HCT116 (cell line): ENCODE results near the gene ZNF804B. TPM values are rescaled to one million over a fixed set of nuclear protein-coding genes. Genes with fewer than 3 reads are reported as not detected.

Experiments used
- ATAC-seq: fragments of 200-7000 bp; cut with Tn5 transposase; 2 replicates; pipeline ENCODE4 v1.9.1; 2020; ENCODE audit warnings: mild to moderate bottlenecking, moderate library complexity
- BruUV-seq: library from RNA; stranded (reverse); fragments of 400-500 nt; replicated peaks from 2 replicates; lab custom pipeline; 2021; lab: Mats Ljungman, UMichigan
- CTCF ChIA-PET: fragments of 300-600 bp; sonication (Branson Sonifier 250); formaldehyde crosslinking; loops from one replicate; lab custom pipeline; 2021; ENCODE audit warnings: antibody characterized with exemption; lab: Charles Lee
- POLR2A ChIA-PET: fragments of 300-600, 350-600 bp; sonication (Branson Sonifier 250); formaldehyde crosslinking; loops from one replicate; lab custom pipeline; 2021; ENCODE audit warnings: antibody characterized with exemption; lab: Charles Lee
- RAD21 ChIA-PET, 2 experiments: fragments of 300-600 bp; sonication (Branson Sonifier 250); formaldehyde crosslinking; loops; one replicate each; lab custom pipeline; 2023; ENCODE audit warnings: low total read pairs in 2 of 2; ENCODE audit not compliant: uncharacterized antibody in 2 of 2, unreplicated experiment in 2 of 2, low non-redundant PET in 1 of 2; lab: Charles Lee
- DNase-seq: peaks from one replicate; pipeline ENCODE4 v3.0.0-alpha.2; 2010; ENCODE audit warnings: low read depth, low spot score
- H2AFZ ChIP-seq: fragments of 200-600 bp; shearing (Covaris generic), sonication (generic); 2 replicates; pipeline ENCODE4 v1.6.1; 2017; ENCODE audit warnings: low read depth, mixed run types, mixed read lengths, antibody characterized with exemption, low read length; ENCODE audit not compliant: poor library complexity, severe bottlenecking
- H3K27ac ChIP-seq: 2 replicates; pipeline ENCODE4 v1.5.1; 2012; ENCODE audit warnings: low read depth, low read length
- H3K27me3 ChIP-seq: fragments of 200-600 bp; sonication (generic); 2 replicates; pipeline ENCODE4 v1.6.1; 2016; ENCODE audit warnings: mixed run types, low read length, mixed read lengths; ENCODE audit not compliant: insufficient read depth
- H3K36me3 ChIP-seq, 2 experiments: fragments of 200-500 bp in 1 of 2; fragments of 200-600 bp in 1 of 2; sonication (Bioruptor generic) in 1 of 2; sonication (generic) in 1 of 2; 2 replicates each; pipeline versions ENCODE4 v1.5.1 to v1.6.1; 2014 to 2016; ENCODE audit warnings: low read length in 2 of 2, inconsistent platforms in 1 of 2, mixed read lengths in 1 of 2, mixed run types in 1 of 2; ENCODE audit not compliant: insufficient read depth in 2 of 2, control insufficient read depth in 1 of 2
- H3K4me1 ChIP-seq, 2 experiments: fragments of 200-600 bp in 1 of 2; sonication (generic) in 1 of 2; 2 replicates each; pipeline versions ENCODE4 v1.5.1 to v1.6.1; 2012 to 2017; ENCODE audit warnings: low read length in 2 of 2, inconsistent platforms in 1 of 2, mild to moderate bottlenecking in 1 of 2, mixed read lengths in 1 of 2, mixed run types in 1 of 2, moderate library complexity in 1 of 2; ENCODE audit not compliant: insufficient read depth in 2 of 2, control insufficient read depth in 1 of 2
- H3K4me2 ChIP-seq: fragments of 200-600 bp; sonication (generic); 2 replicates; pipeline ENCODE4 v1.6.1; 2017; ENCODE audit warnings: mixed run types, low read length, mixed read lengths
- H3K4me3 ChIP-seq, 2 experiments: fragments of 200-600 bp in 1 of 2; sonication (generic) in 1 of 2; replicated peaks in 1 of 2; 2 replicates each; pipeline ENCODE4 v1.5.1; 2011 to 2016; ENCODE audit warnings: low read length in 2 of 2, control low read depth in 1 of 2, low read depth in 1 of 2, mild to moderate bottlenecking in 1 of 2, mixed read lengths in 1 of 2, mixed run types in 1 of 2
- H3K79me2 ChIP-seq: fragments of 200-600 bp; sonication (generic); 2 replicates; pipeline ENCODE4 v1.6.1; 2017; ENCODE audit warnings: mild to moderate bottlenecking, mixed run types, low read length, moderate library complexity, mixed read lengths; ENCODE audit not compliant: insufficient read depth
- H3K9ac ChIP-seq: fragments of 200-600 bp; sonication (generic); 2 replicates; pipeline ENCODE4 v1.6.1; 2016; ENCODE audit warnings: low read length, mixed read lengths
- H3K9me2 ChIP-seq: fragments of 200-600 bp; sonication (generic), shearing (Covaris generic); 2 replicates; pipeline ENCODE4 v1.6.1; 2017; ENCODE audit warnings: mixed run types, mild to moderate bottlenecking, moderate library complexity; ENCODE audit not compliant: insufficient read depth
- H3K9me3 ChIP-seq, 2 experiments: fragments of 200-500 bp in 1 of 2; fragments of 200-600 bp in 1 of 2; sonication (Bioruptor generic) in 1 of 2; sonication (generic) in 1 of 2; 2 replicates each; pipeline ENCODE4 v1.6.1; 2014 to 2017; ENCODE audit warnings: low read length in 2 of 2, mixed read lengths in 2 of 2, inconsistent platforms in 1 of 2, low read depth in 1 of 2, mild to moderate bottlenecking in 1 of 2, mixed run types in 1 of 2, moderate library complexity in 1 of 2; ENCODE audit not compliant: control insufficient read depth in 1 of 2, insufficient read depth in 1 of 2
- H4K20me1 ChIP-seq: fragments of 200-600 bp; sonication (generic), shearing (Covaris generic); 2 replicates; pipeline ENCODE4 v1.6.1; 2017; ENCODE audit warnings: mixed run types, mild to moderate bottlenecking, moderate library complexity; ENCODE audit not compliant: insufficient read depth
- CBX3 ChIP-seq: IDR thresholded peaks from 2 replicates; pipeline ENCODE4 v1.6.1; 2012; ENCODE audit warnings: low read depth
- CEBPB ChIP-seq: IDR thresholded peaks from 2 replicates; pipeline ENCODE4 v1.6.1; 2012; ENCODE audit warnings: low read depth
- ELF1 ChIP-seq: IDR thresholded peaks from 2 replicates; pipeline ENCODE4 v1.6.1; 2012; ENCODE audit warnings: low read depth, borderline replicate concordance
- EZH2phosphoT487 ChIP-seq: fragments of 200-600 bp; IDR thresholded peaks from 2 replicates; pipeline ENCODE4 v1.6.1; 2018; ENCODE audit warnings: antibody characterized with exemption, borderline replicate concordance
- JUND ChIP-seq: IDR thresholded peaks from 2 replicates; pipeline ENCODE4 v1.6.1; 2012
- POLR2A ChIP-seq: IDR thresholded peaks from 2 replicates; pipeline ENCODE4 v1.7.0; 2011; ENCODE audit warnings: borderline replicate concordance; ENCODE audit not compliant: insufficient read depth, insufficient read length; ENCODE audit errors: extremely low read depth
- RAD21 ChIP-seq: IDR thresholded peaks from 2 replicates; pipeline ENCODE4 v1.6.1; 2012; ENCODE audit warnings: low read depth, mild to moderate bottlenecking
- TCF7L2 ChIP-seq: IDR thresholded peaks from 2 replicates; pipeline ENCODE4 v1.7.0; 2011; ENCODE audit warnings: borderline replicate concordance, inconsistent platforms; ENCODE audit not compliant: insufficient read depth, insufficient read length; ENCODE audit errors: extremely low read depth
- YY1 ChIP-seq: IDR thresholded peaks from 2 replicates; pipeline ENCODE4 v1.6.1; 2011; ENCODE audit warnings: low read length, low read depth, moderate library complexity, mild to moderate bottlenecking; ENCODE audit not compliant: insufficient replicate concordance; ENCODE audit errors: extremely low read depth
- intact Hi-C: fragments of 100-400 bp; cut with micrococcal nuclease; formaldehyde crosslinking; loops from 2 replicates; pipeline ENCODE4 v1.10.0; 2022
- total RNA-seq: library from RNA; stranded (reverse); gene quantifications from one replicate; pipeline ENCODE4 v1.2.1, GENCODE V29; 2021; ENCODE audit not compliant: unreplicated experiment
- TF ChIP-seq, protein P1 (sequence below): IDR thresholded peaks from 2 replicates; pipeline ENCODE4 v1.6.1; 2012
- TF ChIP-seq, protein P2 (sequence below), 3 experiments: fragments of 200-600 bp in 1 of 3; sonication (generic) in 1 of 3; IDR thresholded peaks in 2 of 3; conservative IDR thresholded peaks in 1 of 3; 2 replicates each; pipeline ENCODE4 v1.5.1; 2012 to 2017; ENCODE audit warnings: low read depth in 2 of 3, low read length in 2 of 3, antibody characterized with exemption in 1 of 3, borderline replicate concordance in 1 of 3, control low read depth in 1 of 3, mild to moderate bottlenecking in 1 of 3, mixed read lengths in 1 of 3, mixed run types in 1 of 3, moderate library complexity in 1 of 3; ENCODE audit not compliant: insufficient read depth in 1 of 3
- TF ChIP-seq, protein P3 (sequence below): IDR thresholded peaks from 2 replicates; pipeline ENCODE4 v1.6.1; 2012

ZNF804B gene
- total RNA-seq, 1 experiment from 2014 or later: not detected

DNA sequence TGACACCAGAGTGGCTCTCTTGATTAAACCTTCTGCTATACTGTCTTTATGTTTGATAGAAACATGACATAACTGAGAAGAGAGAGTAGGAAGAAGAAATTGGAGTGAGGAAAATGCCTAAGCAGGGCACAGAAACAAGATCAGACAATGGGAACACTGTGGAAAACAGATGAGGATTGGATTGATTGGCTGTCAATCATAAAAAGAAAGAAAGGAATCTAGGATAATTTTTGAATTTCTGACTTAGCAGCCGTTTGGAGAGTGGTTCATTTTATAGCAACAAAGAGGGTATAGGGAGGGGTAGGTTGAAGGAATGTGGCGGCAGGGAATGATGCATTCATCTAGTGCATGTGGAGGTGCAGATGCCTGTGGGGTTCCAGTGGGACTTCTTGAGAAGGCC is 28.3 kb downstream of the ZNF804B start:
- no peaks in the 10 kb centered on the region for H3K36me3 ChIP-seq
- intact Hi-C loops: loop anchor here (2.0 to 5.0 kb wide), 2 partner anchors 241 to 545 kb away; no protein-coding TSS in a partner anchor

More for the DNA sequence above, 28.3 kb downstream of the ZNF804B start:
- ChIA-PET POLR2A (no interaction called here), CTCF (no interaction called here), RAD21 (no interaction called here)
- Histone ChIP-seq H2AFZ (no peak overlapping the region), H3K27ac (no peak overlapping the region), H3K4me1 (no peaks in the 10 kb centered on the region), H4K20me1 (no peaks in the 10 kb centered on the region), H3K9ac (no peak overlapping the region), H3K4me3 (no peak overlapping the region), H3K27me3 (no peaks in the 10 kb centered on the region), H3K9me3 (no peaks in the 10 kb centered on the region), H3K79me2 (no peaks in the 10 kb centered on the region), H3K4me2 (no peak overlapping the region), H3K9me2 (no peaks in the 10 kb centered on the region)
- BruUV-seq: no TSS peak
- ATAC-seq (no peak), DNase-seq (no peak)
- no peak for TF ChIP-seq CEBPB
- no peak for TF ChIP-seq JUND
- TF ChIP-seq ELF1: no peak
- TF ChIP-seq, protein P1, sequence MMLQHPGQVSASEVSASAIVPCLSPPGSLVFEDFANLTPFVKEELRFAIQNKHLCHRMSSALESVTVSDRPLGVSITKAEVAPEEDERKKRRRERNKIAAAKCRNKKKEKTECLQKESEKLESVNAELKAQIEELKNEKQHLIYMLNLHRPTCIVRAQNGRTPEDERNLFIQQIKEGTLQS: no peak
- no peak for TF ChIP-seq CBX3
- TF ChIP-seq, protein P2, sequence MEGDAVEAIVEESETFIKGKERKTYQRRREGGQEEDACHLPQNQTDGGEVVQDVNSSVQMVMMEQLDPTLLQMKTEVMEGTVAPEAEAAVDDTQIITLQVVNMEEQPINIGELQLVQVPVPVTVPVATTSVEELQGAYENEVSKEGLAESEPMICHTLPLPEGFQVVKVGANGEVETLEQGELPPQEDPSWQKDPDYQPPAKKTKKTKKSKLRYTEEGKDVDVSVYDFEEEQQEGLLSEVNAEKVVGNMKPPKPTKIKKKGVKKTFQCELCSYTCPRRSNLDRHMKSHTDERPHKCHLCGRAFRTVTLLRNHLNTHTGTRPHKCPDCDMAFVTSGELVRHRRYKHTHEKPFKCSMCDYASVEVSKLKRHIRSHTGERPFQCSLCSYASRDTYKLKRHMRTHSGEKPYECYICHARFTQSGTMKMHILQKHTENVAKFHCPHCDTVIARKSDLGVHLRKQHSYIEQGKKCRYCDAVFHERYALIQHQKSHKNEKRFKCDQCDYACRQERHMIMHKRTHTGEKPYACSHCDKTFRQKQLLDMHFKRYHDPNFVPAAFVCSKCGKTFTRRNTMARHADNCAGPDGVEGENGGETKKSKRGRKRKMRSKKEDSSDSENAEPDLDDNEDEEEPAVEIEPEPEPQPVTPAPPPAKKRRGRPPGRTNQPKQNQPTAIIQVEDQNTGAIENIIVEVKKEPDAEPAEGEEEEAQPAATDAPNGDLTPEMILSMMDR (IDR thresholded peaks at IDR 0.05 in 2 of 3, conservative IDR thresholded peaks at IDR 0.05 in 1 of 3; ENCODE audit: borderline replicate concordance in 1 of 3, insufficient read depth in 1 of 3, low read depth in 2 of 3, low read length in 2 of 3): no peak
- no peak for TF ChIP-seq EZH2phosphoT487
- TF ChIP-seq YY1: no peak
- no peak for TF ChIP-seq TCF7L2
- TF ChIP-seq RAD21: no peak
- no peak for TF ChIP-seq POLR2A
- TF ChIP-seq, protein P3, sequence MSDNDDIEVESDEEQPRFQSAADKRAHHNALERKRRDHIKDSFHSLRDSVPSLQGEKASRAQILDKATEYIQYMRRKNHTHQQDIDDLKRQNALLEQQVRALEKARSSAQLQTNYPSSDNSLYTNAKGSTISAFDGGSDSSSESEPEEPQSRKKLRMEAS: no peak
